Trophoblast cell (in vitro differentiated cells and primary cell): ENCODE results near the gene PDE11A.
A peak's percentile ranks its signal among the peaks of the same experiment; 100 is the strongest.

Source experiments
- DNase-seq, 2 donors: peaks; one replicate each; pipeline ENCODE4 v3.0.0-alpha.2; 2016
- H2AFZ ChIP-seq: 2 replicates; pipeline ENCODE4 v1.6.1; 2013; ENCODE audit warnings: low read length, moderate library complexity, mild to moderate bottlenecking; ENCODE audit not compliant: insufficient read depth, poor library complexity
- H2AK5ac ChIP-seq: 2 replicates; pipeline ENCODE4 v1.6.1; 2013; ENCODE audit warnings: mild to moderate bottlenecking, low read length
- H2BK120ac ChIP-seq: 2 replicates; pipeline ENCODE4 v1.6.1; 2013; ENCODE audit warnings: low read length, mild to moderate bottlenecking, moderate library complexity; ENCODE audit not compliant: insufficient read depth, poor library complexity
- H2BK12ac ChIP-seq: 2 replicates; pipeline ENCODE4 v1.6.1; 2013; ENCODE audit warnings: mild to moderate bottlenecking, low read length, moderate library complexity
- H2BK5ac ChIP-seq: 2 replicates; pipeline ENCODE4 v1.6.1; 2013; ENCODE audit warnings: low read length, low read depth, moderate library complexity, mild to moderate bottlenecking; ENCODE audit not compliant: poor library complexity
- H3K14ac ChIP-seq: 2 replicates; pipeline ENCODE4 v1.6.1; 2013; ENCODE audit warnings: mild to moderate bottlenecking, low read length
- H3K18ac ChIP-seq: 2 replicates; pipeline ENCODE4 v1.6.1; 2013; ENCODE audit warnings: mild to moderate bottlenecking, low read length
- H3K23ac ChIP-seq: 2 replicates; pipeline ENCODE4 v1.6.1; 2013; ENCODE audit warnings: low read length
- H3K27ac ChIP-seq: 2 replicates; pipeline ENCODE4 v1.5.1; 2013; ENCODE audit warnings: low read depth, mild to moderate bottlenecking, inconsistent platforms, low read length, moderate library complexity
- H3K27me3 ChIP-seq: 2 replicates; pipeline ENCODE4 v1.6.1; 2013; ENCODE audit warnings: inconsistent platforms, mild to moderate bottlenecking, low read length, moderate library complexity; ENCODE audit not compliant: insufficient read depth
- H3K36me3 ChIP-seq, 2 experiments: 1 replicate in 1 of 2; 2 replicates in 1 of 2; pipeline ENCODE4 v1.6.1; 2013; ENCODE audit warnings: low read length in 2 of 2, mild to moderate bottlenecking in 2 of 2, moderate library complexity in 1 of 2; ENCODE audit not compliant: insufficient read depth in 2 of 2, control insufficient read depth in 1 of 2
- H3K4ac ChIP-seq: 2 replicates; pipeline ENCODE4 v1.6.1; 2013; ENCODE audit warnings: low read depth, mild to moderate bottlenecking, low read length, moderate library complexity
- H3K4me1 ChIP-seq, 2 experiments: 1 replicate in 1 of 2; 2 replicates in 1 of 2; pipeline ENCODE4 v1.6.1; 2013; ENCODE audit warnings: low read length in 2 of 2, mild to moderate bottlenecking in 2 of 2, moderate library complexity in 1 of 2; ENCODE audit not compliant: insufficient read depth in 2 of 2, control insufficient read depth in 1 of 2
- H3K4me2 ChIP-seq: 2 replicates; pipeline ENCODE4 v1.6.1; 2013; ENCODE audit warnings: inconsistent platforms, mild to moderate bottlenecking, low read length, moderate library complexity
- H3K4me3 ChIP-seq: 2 replicates; pipeline ENCODE4 v1.5.1; 2013; ENCODE audit warnings: mild to moderate bottlenecking, low read depth, low read length, inconsistent platforms
- H3K79me1 ChIP-seq: one replicate; pipeline ENCODE4 v1.6.1; 2013; ENCODE audit warnings: low read length
- H3K79me2 ChIP-seq: 2 replicates; pipeline ENCODE4 v1.6.1; 2013; ENCODE audit warnings: low read length, mild to moderate bottlenecking; ENCODE audit not compliant: control insufficient read depth, insufficient read depth, poor library complexity
- H3K9ac ChIP-seq: 2 replicates; pipeline ENCODE4 v1.6.1; 2013; ENCODE audit warnings: mild to moderate bottlenecking, low read length
- H3K9me3 ChIP-seq: 2 replicates; pipeline ENCODE4 v1.6.1; 2013; ENCODE audit warnings: low read depth, mild to moderate bottlenecking, control low read depth, inconsistent platforms, low read length; ENCODE audit not compliant: insufficient read depth
- H4K12ac ChIP-seq: 2 replicates; pipeline ENCODE4 v1.6.1; 2013; ENCODE audit warnings: low read depth, mild to moderate bottlenecking, low read length, moderate library complexity
- H4K8ac ChIP-seq: 2 replicates; pipeline ENCODE4 v1.6.1; 2013; ENCODE audit warnings: low read depth, mild to moderate bottlenecking, low read length, moderate library complexity
- H4K91ac ChIP-seq: one replicate; pipeline ENCODE4 v1.6.1; 2013; ENCODE audit warnings: low read depth, mild to moderate bottlenecking, low read length, moderate library complexity
- WGBS: extraction: QIAGEN DNeasy Blood & Tissue Kit; methylation state at CpG from one replicate; pipeline ENCODE4 v1.1.7; 2013; ENCODE audit warnings: missing lambda C conversion rate; ENCODE audit not compliant: insufficient read length, insufficient coverage; ENCODE audit errors: extremely low coverage; 5-methylcytosine and 5-hydroxymethylcytosine counted together

Gene PDE11A

GRCh38 chr2:177606636-177607035, 465.9 kb downstream of the PDE11A start:
- Histone ChIP-seq H2BK120ac (no peak overlapping the region), H3K9me3 (no peaks in the 10 kb centered on the region), H3K23ac (no peak overlapping the region), H3K9ac (no peak overlapping the region), H3K36me3 (no peaks in the 10 kb centered on the region), H2AK5ac (no peak overlapping the region), H3K4ac (no peak overlapping the region), H3K14ac (no peak overlapping the region), H4K91ac (no peak overlapping the region), H3K27ac (no peak overlapping the region), H3K4me2 (no peak overlapping the region), H3K27me3 (no peaks in the 10 kb centered on the region), H3K79me1 (no peaks in the 10 kb centered on the region), H3K79me2 (no peaks in the 10 kb centered on the region), H3K4me3 (no peak overlapping the region), H2BK5ac (no peak overlapping the region), H3K18ac (no peak overlapping the region), H4K12ac (no peak overlapping the region), H2AFZ (no peak overlapping the region), H2BK12ac (no peak overlapping the region), H3K4me1 (peaks cover 0 to 1% of the 10 kb centered on the region in 2 experiments), H4K8ac (no peak overlapping the region)
- no CpG with 5 or more reads among the region's 7 CpGs for WGBS
- no peak for DNase-seq

GRCh38 chr2:177604271-177605065, 468.1 kb downstream of the PDE11A start:
- Histone ChIP-seq H4K91ac (no peak overlapping the region), H3K4me3 (no peak overlapping the region), H3K9ac (no peak overlapping the region), H2BK5ac (no peak overlapping the region), H3K9me3 (no peaks in the 10 kb centered on the region), H3K14ac (no peak overlapping the region), H2BK12ac (no peak overlapping the region), H3K18ac (no peak overlapping the region), H3K79me2 (no peaks in the 10 kb centered on the region), H3K27ac (no peak overlapping the region), H3K23ac (no peak overlapping the region), H3K36me3 (no peaks in the 10 kb centered on the region), H4K8ac (peak overlapping the region; percentile 47), H3K79me1 (no peaks in the 10 kb centered on the region), H2AFZ (no peak overlapping the region), H3K4ac (no peak overlapping the region), H3K4me2 (no peak overlapping the region), H3K4me1 (peaks cover 0 to 1% of the 10 kb centered on the region in 2 experiments), H2BK120ac (no peak overlapping the region), H4K12ac (no peak overlapping the region), H3K27me3 (no peaks in the 10 kb centered on the region), H2AK5ac (no peak overlapping the region)
- DNase-seq, result peak in 1 of 2 donors; percentile 63
- no CpG with 5 or more reads among the region's 3 CpGs for whole genome bisulfite sequencing

- no peak for DNase-seq
- Histone ChIP-seq H2BK120ac (no peak overlapping the region), H3K4me1 (peaks cover 1 to 4% of the 10 kb centered on the region in 2 experiments), H3K9ac (no peak overlapping the region), H3K4me2 (no peak overlapping the region), H3K79me1 (no peaks in the 10 kb centered on the region), H3K36me3 (no peaks in the 10 kb centered on the region), H3K79me2 (no peaks in the 10 kb centered on the region), H2BK12ac (no peak overlapping the region), H2AK5ac (no peak overlapping the region), H3K14ac (no peak overlapping the region), H3K9me3 (no peaks in the 10 kb centered on the region), H4K91ac (no peak overlapping the region), H2AFZ (no peak overlapping the region), H3K4ac (no peak overlapping the region), H3K23ac (no peak overlapping the region), H3K27ac (no peak overlapping the region), H3K27me3 (no peaks in the 10 kb centered on the region), H4K8ac (no peak overlapping the region), H2BK5ac (no peak overlapping the region), H4K12ac (no peak overlapping the region), H3K18ac (no peak overlapping the region), H3K4me3 (no peak overlapping the region)
- no CpG with 5 or more reads among the region's 3 CpGs for WGBS
These were observed 468.8 kb downstream of the PDE11A start for GRCh38 chr2:177603768-177604167.

GRCh38 chr2:177603181-177603580, 469.4 kb downstream of the PDE11A start:
- H3K36me3 ChIP-seq, result no peaks in the 10 kb centered on the region
- no peak overlapping the region for H3K9ac ChIP-seq
- H2AK5ac ChIP-seq, result no peak overlapping the region
- H3K79me1 ChIP-seq, result no peaks in the 10 kb centered on the region
- H3K9me3 ChIP-seq, result no peaks in the 10 kb centered on the region
- no peaks in the 10 kb centered on the region for H3K79me2 ChIP-seq
- no peak overlapping the region for H2BK5ac ChIP-seq
- no peak for DNase-seq
- no peak overlapping the region for H2BK12ac ChIP-seq
- peaks cover 1 to 4% of the 10 kb centered on the region in 2 experiments for H3K4me1 ChIP-seq
- H4K91ac ChIP-seq, result no peak overlapping the region
- H3K23ac ChIP-seq, result no peak overlapping the region
- H3K18ac ChIP-seq, result no peak overlapping the region
- no peak overlapping the region for H3K4ac ChIP-seq
- H3K27ac ChIP-seq, result no peak overlapping the region
- H2BK120ac ChIP-seq, result no peak overlapping the region
- H3K4me3 ChIP-seq, result no peak overlapping the region
- WGBS, result no CpG with 5 or more reads among the region's 5 CpGs
- H4K8ac ChIP-seq, result no peak overlapping the region
- no peaks in the 10 kb centered on the region for H3K27me3 ChIP-seq
- H2AFZ ChIP-seq, result no peak overlapping the region
- H3K14ac ChIP-seq, result no peak overlapping the region
- H3K4me2 ChIP-seq, result no peak overlapping the region
- no peak overlapping the region for H4K12ac ChIP-seq
